ENCODE results near the gene RGS6.

- TF ChIP-seq CTCF (IDR thresholded peaks at IDR 0.05) (no peak), POLR2A (IDR thresholded peaks at IDR 0.05) (no peak)
Measured at GRCh38 chr14:72201645-72202044, 269.4 kb downstream of the RGS6 start.
